ENCODE measurements around the gene GPHN.

Gene GPHN

GRCh38 chr14:67079846-67080245 lies 571.9 kb downstream of the GPHN start:
- no peak for DNase-seq

- DNase-seq, result no peak
These were observed 600.3 kb downstream of the GPHN start for GRCh38 chr14:67108230-67108629.

DNA sequence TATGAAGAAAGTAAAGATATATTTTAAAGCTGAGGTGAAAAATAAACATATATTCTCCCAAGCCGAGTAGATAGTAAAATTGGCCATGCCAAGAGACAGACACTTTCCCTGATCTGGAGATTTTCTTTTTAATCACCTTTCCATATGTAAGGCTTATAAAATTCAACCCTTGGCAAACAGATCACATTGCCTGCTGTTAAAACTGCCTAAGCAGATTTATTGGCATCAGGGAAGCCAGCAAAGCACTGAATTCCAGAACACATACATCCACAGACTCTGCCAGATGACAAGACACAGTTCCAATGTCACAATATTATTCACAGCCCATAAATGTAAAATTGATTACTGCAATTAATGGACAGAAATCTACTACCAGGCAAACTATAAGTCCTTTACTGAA lies 603.1 kb downstream of the GPHN start:
- no peak for DNase-seq

- no peak for DNase-seq
These were observed 604.4 kb downstream of the GPHN start for GRCh38 chr14:67112344-67112743.

DNA sequence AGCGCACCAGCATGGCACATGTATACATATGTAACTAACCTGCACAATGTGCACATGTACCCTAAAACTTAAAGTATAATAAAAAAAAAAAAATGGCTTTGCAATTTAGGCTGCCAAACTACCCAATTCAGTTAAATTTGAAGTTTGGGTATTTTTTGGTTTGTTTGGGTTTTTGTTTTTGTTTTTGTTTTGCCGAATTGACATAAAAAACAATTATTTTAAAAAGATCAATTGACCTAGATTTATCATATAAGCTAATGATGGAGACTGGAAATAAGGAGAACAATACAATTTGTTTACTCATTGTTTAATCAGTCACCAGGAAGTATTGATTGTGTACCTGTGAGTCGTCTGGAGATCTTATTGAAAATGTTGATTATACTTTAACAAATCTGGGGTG lies 619.2 kb downstream of the GPHN start:
- DNase-seq, result no peak

- no peak for DNase-seq
These were observed 621.8 kb downstream of the GPHN start for GRCh38 chr14:67129768-67130167.

DNA sequence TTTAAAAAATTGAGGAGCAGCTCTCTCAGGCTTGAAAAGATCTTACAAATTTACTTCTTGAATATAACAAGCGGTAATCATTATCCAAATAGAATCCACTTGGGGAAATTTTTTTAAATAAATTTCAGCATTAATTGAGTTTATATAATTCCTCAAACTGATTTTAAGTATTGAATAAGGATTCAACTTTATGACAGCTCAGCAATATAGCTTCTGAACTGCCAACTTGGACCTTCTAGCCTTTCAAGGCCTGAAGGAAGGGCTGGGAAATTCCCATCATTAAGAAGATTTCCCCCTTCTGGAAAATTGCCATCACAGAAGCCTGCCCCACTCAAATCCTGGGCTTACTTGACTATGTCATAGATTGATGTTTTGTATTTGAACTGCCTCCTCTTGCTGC lies 623.7 kb downstream of the GPHN start:
- no peak for DNase-seq

DNA sequence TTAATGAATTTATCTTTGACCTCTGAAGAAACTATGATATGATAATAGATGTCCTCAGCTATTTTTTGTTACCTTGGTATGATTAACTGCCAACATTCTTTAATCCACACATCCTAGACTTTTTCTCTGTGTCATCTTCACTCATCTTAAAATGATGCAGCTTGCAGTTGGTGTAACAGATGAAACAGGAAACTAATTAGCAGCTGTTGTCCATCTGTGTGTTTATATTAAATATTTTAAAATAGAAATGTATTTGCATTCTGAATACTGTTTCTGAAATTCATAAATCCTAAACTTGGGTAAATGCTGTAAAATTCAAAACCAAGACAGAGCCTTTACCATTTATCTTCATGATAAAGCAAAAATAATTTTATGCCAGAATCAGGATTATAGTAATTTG lies 625.2 kb downstream of the GPHN start:
- DNase-seq, result no peak

DNA sequence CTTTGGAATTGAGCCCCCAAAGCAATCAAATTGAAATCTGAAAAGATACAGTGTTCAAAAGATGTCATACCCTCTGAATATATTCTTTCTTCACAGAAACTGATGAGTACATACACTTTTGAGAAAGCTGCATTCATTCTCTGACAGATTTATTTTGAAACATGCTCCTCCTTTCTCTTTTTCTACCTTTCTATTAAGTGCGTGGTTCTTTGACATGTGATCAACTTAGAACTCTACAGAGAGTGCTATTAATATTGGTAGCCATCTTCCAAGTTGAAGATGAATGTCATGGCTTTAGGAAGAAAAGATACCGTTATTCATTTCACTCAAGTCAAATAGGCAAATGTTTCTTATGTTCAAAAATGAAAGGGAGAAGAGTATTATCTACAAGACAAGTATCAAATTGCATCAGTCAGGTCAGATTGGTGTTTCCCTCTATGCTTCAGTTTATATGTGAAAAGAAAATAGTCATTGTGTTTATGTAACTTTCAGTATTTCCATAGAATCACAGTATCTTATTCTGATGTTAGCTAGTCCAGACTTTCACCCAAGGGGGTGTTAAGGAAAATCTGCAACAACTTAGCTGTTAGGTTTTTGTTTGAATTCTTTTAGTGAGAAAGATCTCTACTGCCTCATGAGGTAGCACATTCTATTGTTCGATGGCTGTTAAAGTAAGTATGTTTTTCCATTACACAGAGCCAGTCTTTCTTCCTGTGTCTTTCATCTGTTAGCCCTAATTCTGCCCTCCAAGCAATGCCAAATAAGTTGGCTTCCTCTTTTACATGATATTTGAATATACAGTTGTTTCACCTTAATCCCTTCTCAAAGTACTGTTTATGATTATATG lies 625.9 kb downstream of the GPHN start:
- DNase-seq, result no peak

DNA sequence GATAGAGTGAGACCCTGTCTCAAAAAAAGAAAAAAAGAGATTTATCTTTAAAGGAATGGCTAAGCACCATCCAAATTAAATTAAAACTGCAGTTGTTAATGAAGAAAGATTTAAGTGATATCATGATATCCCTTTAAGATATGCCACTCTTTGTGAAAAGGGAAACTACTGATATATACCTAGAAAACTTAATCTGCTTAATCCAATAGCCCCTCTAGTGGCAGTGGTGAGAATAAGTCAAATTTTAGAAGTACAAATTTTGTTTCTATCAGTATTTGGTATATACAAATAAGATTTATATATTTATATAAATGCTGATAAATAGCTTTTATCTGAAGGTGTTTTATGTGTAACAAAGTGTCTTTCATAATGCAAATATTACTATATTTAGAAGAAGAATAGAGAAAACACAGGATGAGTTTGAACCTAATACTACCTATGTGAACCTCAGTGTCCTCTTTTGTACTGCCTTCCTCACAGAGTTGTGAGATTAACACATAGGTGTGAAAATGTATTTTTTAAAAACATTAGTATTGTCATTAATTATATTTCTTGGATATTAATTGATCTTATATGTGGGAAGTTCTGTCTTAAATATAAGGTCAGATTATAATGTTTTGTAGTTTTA lies 629.9 kb downstream of the GPHN start:
- DNase-seq, result no peak

- DNase-seq, result no peak
These were observed 632.6 kb downstream of the GPHN start for GRCh38 chr14:67140556-67140955.

DNA sequence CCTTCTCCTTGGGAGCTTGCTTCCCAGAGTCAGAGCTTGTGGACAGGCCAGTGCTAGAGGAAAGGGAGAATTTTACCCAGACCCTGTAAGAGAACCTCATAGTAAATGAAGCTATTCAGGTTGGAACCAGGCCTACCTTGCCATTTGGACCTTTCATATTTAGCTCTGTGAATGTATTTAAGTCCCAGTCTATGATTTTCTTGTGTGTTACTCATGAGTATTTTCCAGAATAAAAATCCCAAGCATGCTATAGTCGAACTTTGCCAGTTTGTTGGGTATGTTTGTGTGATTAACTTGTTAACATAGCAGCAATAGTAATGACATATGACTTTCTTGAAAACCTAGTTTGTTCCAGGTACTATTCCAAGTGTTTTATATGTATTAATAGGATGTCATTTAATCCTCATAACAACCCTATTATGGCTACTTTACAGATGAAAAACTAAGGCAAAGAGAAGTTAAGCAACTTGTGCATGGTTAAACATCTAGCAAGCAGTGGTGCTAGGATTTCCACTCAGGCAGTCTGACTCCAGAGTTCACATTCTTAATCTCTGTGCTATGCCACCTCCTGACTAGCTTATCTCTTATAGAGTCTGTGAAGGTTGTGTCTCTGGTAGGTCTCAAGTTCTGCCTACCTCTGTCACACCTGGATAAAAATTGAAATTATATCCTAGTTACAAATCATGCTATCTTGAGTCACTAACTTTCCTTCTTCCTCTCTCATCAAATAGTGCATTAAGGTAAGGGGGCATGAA lies 633.4 kb downstream of the GPHN start:
- DNase-seq, result no peak

GRCh38 chr14:67151082-67151666 lies 643.2 kb downstream of the GPHN start:
- DNase-seq, result no peak

DNA sequence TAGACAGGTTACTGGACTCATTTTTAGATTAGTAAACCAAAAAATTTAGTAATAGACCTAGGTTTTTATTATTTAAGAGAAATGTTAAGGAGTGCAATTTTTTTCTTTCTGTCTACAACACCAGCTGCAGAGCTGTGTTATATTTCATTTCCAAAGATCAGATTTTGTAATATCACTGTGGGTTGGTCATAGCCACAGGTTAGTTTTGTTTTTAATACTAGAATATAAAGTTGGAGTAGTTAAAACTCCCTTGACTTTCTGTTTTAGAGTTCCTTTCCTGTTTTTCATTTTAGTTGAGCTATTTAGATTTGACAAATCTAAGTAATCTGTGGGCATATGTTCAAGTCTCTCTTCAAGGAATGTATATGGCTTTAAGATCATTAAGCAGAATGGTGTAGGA lies 650.6 kb downstream of the GPHN start:
- no peak for DNase-seq

DNA sequence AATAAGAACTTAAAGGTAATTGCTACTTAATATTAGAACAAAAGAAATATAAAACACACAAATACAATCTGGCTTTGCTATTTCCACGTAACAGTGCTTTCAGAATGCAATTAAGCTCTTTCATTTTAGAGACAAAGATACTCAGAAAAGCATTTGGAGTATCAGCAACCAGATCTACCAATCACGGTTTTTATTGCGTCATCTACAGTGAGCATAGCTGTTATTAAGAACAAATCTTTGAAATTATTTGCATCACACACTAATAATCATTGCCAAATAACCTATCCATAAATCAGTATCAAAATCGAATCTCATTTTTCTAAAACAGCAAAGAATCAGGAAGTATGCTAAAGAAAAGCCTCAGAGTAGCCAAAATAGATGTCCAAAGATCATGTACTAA lies 654.4 kb downstream of the GPHN start:
- DNase-seq, result no peak

DNA sequence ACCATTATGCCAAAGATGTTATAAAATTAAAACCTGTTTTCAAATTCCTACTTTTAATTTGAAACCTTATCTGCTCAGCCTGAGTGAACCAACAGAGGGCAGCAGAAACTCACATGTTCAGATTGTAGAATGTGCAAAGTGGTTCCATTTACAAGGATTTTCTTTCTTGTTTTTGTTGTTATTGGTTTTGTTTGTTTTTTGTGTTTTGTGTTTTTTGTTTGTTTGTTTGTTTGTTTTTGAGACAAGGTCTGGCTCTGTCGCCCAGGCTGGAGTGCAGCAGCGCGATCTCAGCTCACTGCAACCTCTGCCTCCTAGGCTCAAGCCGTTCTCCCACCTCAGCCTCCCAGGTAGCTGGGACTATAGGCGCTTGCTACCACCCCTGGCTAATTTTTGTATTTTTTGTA lies 658.5 kb downstream of the GPHN start:
- DNase-seq, result peak; percentile 44

DNA sequence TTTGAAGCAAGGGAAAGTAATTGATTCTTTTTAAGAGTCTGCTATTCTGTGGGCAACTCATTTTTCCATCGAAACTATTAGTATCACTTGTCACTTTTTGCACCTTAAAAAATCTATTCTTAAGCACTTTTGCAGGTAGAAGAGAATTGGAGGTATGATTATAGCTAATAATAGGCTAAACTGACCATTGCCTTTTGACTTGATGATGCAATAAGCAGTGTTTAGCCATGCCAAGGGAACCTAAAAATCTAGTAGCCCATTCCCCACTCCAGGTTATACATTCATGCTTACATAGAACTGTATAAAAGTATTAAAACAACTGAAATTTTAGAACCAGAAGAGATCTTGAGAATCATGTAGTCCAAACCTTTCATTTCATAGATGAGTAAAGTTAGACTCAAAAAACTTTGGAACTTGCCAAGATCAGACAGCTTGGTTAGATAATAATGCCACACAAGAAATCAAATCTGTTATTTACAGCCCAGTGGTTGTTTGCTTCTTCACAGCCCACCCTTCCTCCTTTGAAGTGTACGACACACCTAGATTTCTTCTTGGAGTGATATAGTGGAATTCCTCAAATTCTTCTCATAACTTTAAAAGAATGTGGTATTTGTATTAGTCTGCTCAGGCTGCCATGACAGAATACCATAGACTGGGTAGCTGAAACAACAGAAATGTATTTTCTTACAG lies 659.6 kb downstream of the GPHN start:
- DNase-seq, result no peak

- DNase-seq, result no peak
These were observed 660.1 kb downstream of the GPHN start for GRCh38 chr14:67168110-67168441.

GRCh38 chr14:67170660-67171059 lies 662.7 kb downstream of the GPHN start:
- DNase-seq, result no peak

GRCh38 chr14:67172056-67172455 lies 664.1 kb downstream of the GPHN start:
- DNase-seq, result no peak

- no peak for DNase-seq
These were observed 664.6 kb downstream of the GPHN start for GRCh38 chr14:67172520-67172919.

- DNase-seq, result no peak
These were observed 665.8 kb downstream of the GPHN start for GRCh38 chr14:67173719-67174118.

DNA sequence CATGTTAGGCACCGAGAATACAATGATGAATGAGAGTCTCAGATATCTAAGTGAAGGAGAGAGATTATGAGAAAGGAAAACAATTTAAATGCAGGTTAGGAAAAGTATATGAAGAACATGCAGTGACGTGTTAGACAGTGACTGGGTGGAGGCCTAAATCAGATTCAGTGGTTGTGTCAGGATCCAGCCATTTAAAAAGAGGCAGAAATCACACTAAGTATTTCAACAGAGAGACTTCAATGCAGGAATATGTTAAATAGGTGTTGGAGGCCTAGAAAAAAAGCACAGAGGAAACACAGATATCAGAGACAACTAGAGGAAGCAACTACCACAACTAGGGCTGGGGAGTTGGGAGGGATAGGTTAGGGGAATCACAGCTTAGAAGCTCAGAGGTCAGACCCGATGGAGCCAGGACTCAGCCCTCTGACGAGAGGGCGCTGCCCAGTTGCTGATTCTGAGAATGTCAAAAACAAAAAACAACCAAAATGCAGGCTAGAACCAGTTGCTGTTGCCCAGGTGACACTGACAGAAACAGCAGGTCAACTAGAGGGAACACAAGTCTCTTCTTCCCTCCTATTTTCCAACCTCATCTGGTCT lies 678.3 kb downstream of the GPHN start:
- no peak for DNase-seq
